Left lung (tissue), 14 donors: ENCODE data around the gene GRP. TPM values are rescaled to one million over a fixed set of nuclear protein-coding genes. Genes with fewer than 3 reads are reported as not detected.

ENCODE experiments used
- ATAC-seq: fragments of 200-7000 bp; cut with Tn5 transposase; one replicate; pipeline ENCODE4 v1.9.1; 2020; ENCODE audit warnings: moderate library complexity
- DNase-seq, 4 donors: peaks; one replicate each; pipeline ENCODE4 v3.0.0-alpha.2; 2013 to 2020
- H3K27ac ChIP-seq, 2 donors: fragments of 200-600 bp; sonication (generic) in 1 of 2; one replicate each; pipeline versions ENCODE4 v1.5.0 to v1.8.0; 2020 to 2021
- H3K27me3 ChIP-seq, 2 donors: fragments of 200-600 bp; sonication (generic) in 1 of 2; one replicate each; pipeline versions ENCODE4 v1.5.0 to v1.8.0; 2020 to 2021
- H3K36me3 ChIP-seq, 2 donors: fragments of 200-600 bp; sonication (generic) in 1 of 2; one replicate each; pipeline versions ENCODE4 v1.5.0 to v1.8.0; 2020 to 2021
- H3K4me1 ChIP-seq, 2 donors: fragments of 200-600 bp; one replicate each; pipeline ENCODE4 v1.8.0; 2021
- H3K4me3 ChIP-seq, 2 donors: fragments of 200-600 bp; sonication (generic) in 1 of 2; one replicate each; pipeline versions ENCODE4 v1.5.0 to v1.8.0; 2020 to 2021; ENCODE audit warnings: mild to moderate bottlenecking in 1 of 2
- H3K9me3 ChIP-seq, 2 donors: fragments of 200-600 bp; sonication (generic) in 1 of 2; one replicate each; pipeline versions ENCODE4 v1.5.0 to v1.8.0; 2020 to 2021
- intact Hi-C, 2 donors: fragments of 100-400 bp; cut with DNase I; formaldehyde crosslinking; loops; one replicate each; pipeline versions ENCODE4 v1.11.2 to v1.14.2; 2022
- long read RNA-seq, 12 donors: library from polyadenylated mRNA in 2 of 12; unstranded in 2 of 12; transcript quantifications; one replicate each; pipeline ENCODE4 v2.0.0 and lab custom pipeline, GENCODE V29; 2019 to 2026
- polyA plus RNA-seq, 6 donors: library from polyadenylated mRNA; unstranded; fragments of 120-200 nt; gene quantifications; one replicate each; pipeline ENCODE4 v1.2.1, GENCODE V29; 2013; ENCODE audit not compliant: insufficient read length in 6 of 6
- total RNA-seq, 2 donors: library from RNA; stranded (reverse); fragmentation: NEBNext Ultra II Directional; extraction: Animal tissue kit (Norgen Biotek cat#: 25700); gene quantifications; one replicate each; pipeline ENCODE4 v1.2.1, GENCODE V29; 2021
- TF ChIP-seq, protein P1 (sequence below), 2 donors: fragments of 200-600 bp; sonication (generic) in 1 of 2; IDR thresholded peaks; one replicate each; pipeline versions ENCODE4 v1.5.0 to v1.8.0; 2021; ENCODE audit warnings: antibody characterized with exemption in 2 of 2
- donor health status: DM: no; HTN: yes; CAD: no.
- donor health status: DM: no; HTN: no; CAD: no.

Gene GRP
- total RNA-seq (1 to 10 TPM in 1 of 2 donors, under 1 TPM in 1; 0.67 to 1.4 TPM), polyA plus RNA-seq (10 to 100 TPM; 51.3 to 75.8 (median 61.0) TPM)
- long read RNA-seq, donor 1, transcript GRP-204 (3 exons, 824 nt) = minor isoform, 14 of 87 reads
- long read RNA-seq, donor 1, transcript GRP-201 (3 exons, 848 nt) = major isoform, 18 of 87 reads
- long read RNA-seq, donor 1, partial matches to known transcripts = 53 of 87 reads
- long read RNA-seq, donor 1, other reads (novel, unspliced or antisense) = 0 of 87 reads
- long read RNA-seq, donor 2, transcript GRP-201 (3 exons, 848 nt) = major isoform, 23 of 90 reads
- long read RNA-seq, donor 2, transcript GRP-204 (3 exons, 824 nt) = minor isoform, 14 of 90 reads
- long read RNA-seq, donor 2, transcript GRP-203 (2 exons, 607 nt) = minor isoform, 6 of 90 reads
- long read RNA-seq, donor 2, partial matches to known transcripts = 45 of 90 reads
- long read RNA-seq, donor 2, other reads (novel, unspliced or antisense) = 0 of 90 reads
- long read RNA-seq, donor 3, transcript GRP-201 (3 exons, 848 nt) = major isoform, 11 of 66 reads
- long read RNA-seq, donor 3, transcript GRP-204 (3 exons, 824 nt) = minor isoform, 7 of 66 reads
- long read RNA-seq, donor 3, partial matches to known transcripts = 42 of 66 reads
- long read RNA-seq, donor 3, other reads (novel, unspliced or antisense) = 0 of 66 reads
- long read RNA-seq, donor 4, partial matches to known transcripts = 0 of 2 reads
- long read RNA-seq, donor 4, other reads (novel, unspliced or antisense) = 0 of 2 reads
- long read RNA-seq, donor 5, transcript GRP-201 (3 exons, 848 nt) = minor isoform, 14 of 92 reads
- long read RNA-seq, donor 5, transcript GRP-204 (3 exons, 824 nt) = major isoform, 17 of 92 reads
- long read RNA-seq, donor 5, partial matches to known transcripts = 57 of 92 reads
- long read RNA-seq, donor 5, other reads (novel, unspliced or antisense) = 0 of 92 reads
- long read RNA-seq, donor 6, transcript GRP-203 (2 exons, 607 nt) = minor isoform, 7 of 117 reads
- long read RNA-seq, donor 6, transcript GRP-201 (3 exons, 848 nt) = minor isoform, 11 of 117 reads
- long read RNA-seq, donor 6, transcript GRP-204 (3 exons, 824 nt) = major isoform, 20 of 117 reads
- long read RNA-seq, donor 6, partial matches to known transcripts = 75 of 117 reads
- long read RNA-seq, donor 6, other reads (novel, unspliced or antisense) = 0 of 117 reads
- long read RNA-seq, donor 7, partial matches to known transcripts = 0 of 7 reads
- long read RNA-seq, donor 7, other reads (novel, unspliced or antisense) = 0 of 7 reads
- long read RNA-seq, donor 8, transcript GRP-201 (3 exons, 848 nt) = major isoform, 6 of 38 reads
- long read RNA-seq, donor 8, transcript GRP-204 (3 exons, 824 nt) = major isoform, 6 of 38 reads
- long read RNA-seq, donor 8, partial matches to known transcripts = 23 of 38 reads
- long read RNA-seq, donor 8, other reads (novel, unspliced or antisense) = 0 of 38 reads
- long read RNA-seq, donor 9 = 0 reads
- long read RNA-seq, donor 10, partial matches to known transcripts = 0 of 2 reads
- long read RNA-seq, donor 10, other reads (novel, unspliced or antisense) = 1 of 2 reads
- long read RNA-seq, donor 11 = 0 reads
- long read RNA-seq, donor 12, transcript GRP-204 (3 exons, 824 nt) = minor isoform, 9 of 65 reads
- long read RNA-seq, donor 12, transcript GRP-201 (3 exons, 848 nt) = major isoform, 13 of 65 reads
- long read RNA-seq, donor 12, partial matches to known transcripts = 42 of 65 reads
- long read RNA-seq, donor 12, other reads (novel, unspliced or antisense) = 0 of 65 reads

DNA sequence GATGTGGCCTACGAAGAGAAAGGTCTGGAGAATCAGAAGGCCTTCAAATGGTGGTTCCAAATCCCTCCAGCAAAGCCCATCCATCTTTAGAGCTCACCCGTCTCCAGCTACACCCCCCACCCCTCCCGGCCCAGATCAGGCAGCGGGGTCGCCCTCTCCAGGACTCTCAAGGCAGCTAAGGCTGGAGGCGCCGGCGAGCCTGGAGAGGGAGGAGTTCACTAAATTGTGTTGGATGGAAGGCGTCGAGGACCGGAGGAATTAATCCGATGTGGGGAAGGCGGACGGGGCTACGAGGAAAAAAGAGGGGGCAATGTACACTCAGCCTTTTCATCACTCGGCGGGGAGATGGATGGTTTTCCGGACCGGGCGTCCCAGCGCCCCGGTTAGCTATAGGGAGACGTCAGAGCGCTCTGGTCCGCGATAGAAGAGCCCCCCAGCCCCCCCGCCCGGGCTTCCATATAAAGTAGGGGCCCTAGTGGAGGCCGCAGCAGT, at the start of gene GRP:
TSS of gene GRP (plus strand) at position 487 of the 492 bp plus-strand sequence. CDS start 108 bp downstream, outside the sequence.
- intact Hi-C loops = no loop called here

DNA sequence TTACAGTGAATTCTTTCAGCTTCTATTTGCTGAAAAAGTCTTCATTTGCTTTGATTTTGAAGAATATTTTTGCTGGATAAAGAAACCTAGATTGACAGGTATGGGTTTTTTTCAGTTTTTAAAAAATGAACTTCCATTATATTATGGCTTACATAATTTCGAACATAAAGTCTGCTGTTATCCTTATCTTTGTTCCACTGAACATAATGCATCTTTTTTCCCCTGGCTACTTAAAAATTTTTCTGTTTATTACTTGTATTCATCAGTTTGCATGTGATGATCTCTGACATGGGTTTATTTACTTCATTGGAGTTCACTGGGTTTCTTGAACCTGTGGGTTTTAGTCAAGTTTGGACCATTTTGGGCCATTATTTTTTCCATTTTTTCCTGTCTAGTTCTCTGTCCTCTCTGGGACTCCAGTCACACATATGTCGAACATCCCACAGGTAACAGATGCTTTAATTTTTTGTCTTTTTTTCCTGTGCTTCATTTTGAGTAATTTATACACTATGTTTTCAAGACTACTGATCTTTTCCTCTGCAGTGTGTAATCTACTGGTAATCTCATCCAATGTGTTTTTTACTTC, 47.2 kb upstream of the GRP start:
- no peaks in the 10 kb centered on the region for H3K27me3 ChIP-seq
- ATAC-seq (no peak), DNase-seq (no peak)
- no peak overlapping the region for H3K4me3 ChIP-seq
- no peaks in the 10 kb centered on the region for H3K36me3 ChIP-seq
- no peaks in the 10 kb centered on the region for H3K4me1 ChIP-seq
- TF ChIP-seq, protein P1, sequence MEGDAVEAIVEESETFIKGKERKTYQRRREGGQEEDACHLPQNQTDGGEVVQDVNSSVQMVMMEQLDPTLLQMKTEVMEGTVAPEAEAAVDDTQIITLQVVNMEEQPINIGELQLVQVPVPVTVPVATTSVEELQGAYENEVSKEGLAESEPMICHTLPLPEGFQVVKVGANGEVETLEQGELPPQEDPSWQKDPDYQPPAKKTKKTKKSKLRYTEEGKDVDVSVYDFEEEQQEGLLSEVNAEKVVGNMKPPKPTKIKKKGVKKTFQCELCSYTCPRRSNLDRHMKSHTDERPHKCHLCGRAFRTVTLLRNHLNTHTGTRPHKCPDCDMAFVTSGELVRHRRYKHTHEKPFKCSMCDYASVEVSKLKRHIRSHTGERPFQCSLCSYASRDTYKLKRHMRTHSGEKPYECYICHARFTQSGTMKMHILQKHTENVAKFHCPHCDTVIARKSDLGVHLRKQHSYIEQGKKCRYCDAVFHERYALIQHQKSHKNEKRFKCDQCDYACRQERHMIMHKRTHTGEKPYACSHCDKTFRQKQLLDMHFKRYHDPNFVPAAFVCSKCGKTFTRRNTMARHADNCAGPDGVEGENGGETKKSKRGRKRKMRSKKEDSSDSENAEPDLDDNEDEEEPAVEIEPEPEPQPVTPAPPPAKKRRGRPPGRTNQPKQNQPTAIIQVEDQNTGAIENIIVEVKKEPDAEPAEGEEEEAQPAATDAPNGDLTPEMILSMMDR (IDR thresholded peaks at IDR 0.05) = no peak
- peaks cover 0 to 35% of the 10 kb centered on the region in 2 donors for H3K9me3 ChIP-seq
- intact Hi-C loops = no loop called here
- no peak overlapping the region for H3K27ac ChIP-seq

More for the DNA sequence above, at the start of gene GRP:
- Histone ChIP-seq H3K4me1 (no peaks in the 10 kb centered on the region), H3K36me3 (no peaks in the 10 kb centered on the region), H3K27me3 (peaks cover 46 to 69% of the 10 kb centered on the region in 2 donors), H3K27ac (no peak within 1 kb of the TSS), H3K4me3 (no peak within 1 kb of the TSS), H3K9me3 (no peaks in the 10 kb centered on the region)
- DNase-seq (peak in 1 of 4 donors; percentile 72), ATAC-seq (no peak)
- TF ChIP-seq, protein P1 (IDR thresholded peaks at IDR 0.05) = no peak

DNA sequence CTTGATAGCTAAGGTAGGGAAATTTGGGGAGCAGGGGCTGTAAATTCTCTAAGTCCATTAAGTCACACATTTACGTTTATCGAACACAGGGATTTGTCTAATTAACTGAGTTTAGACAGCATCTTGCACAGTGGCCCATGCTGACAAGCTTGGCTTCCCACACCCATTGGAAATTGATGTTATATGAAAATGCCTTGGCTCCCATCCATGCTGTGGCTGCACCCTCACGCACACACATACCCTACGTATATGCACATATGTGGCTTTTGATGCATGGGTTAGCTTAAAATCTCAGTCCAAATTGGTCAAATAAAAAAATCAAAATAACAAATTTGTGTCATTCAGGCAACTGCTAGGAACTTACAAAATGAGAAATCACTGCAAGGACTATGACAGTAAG, 42.5 kb upstream of the GRP start:
- no peak for DNase-seq
- H3K4me3 ChIP-seq = no peak overlapping the region
- H3K27me3 ChIP-seq = no peaks in the 10 kb centered on the region
- H3K27ac ChIP-seq = no peak overlapping the region
- intact Hi-C loops = no loop called here
- ATAC-seq = no peak
- TF ChIP-seq, protein P1 (IDR thresholded peaks at IDR 0.05) = no peak
- no peaks in the 10 kb centered on the region for H3K36me3 ChIP-seq
- H3K4me1 ChIP-seq = no peaks in the 10 kb centered on the region
- H3K9me3 ChIP-seq = peaks cover 0 to 22% of the 10 kb centered on the region in 2 donors

DNA sequence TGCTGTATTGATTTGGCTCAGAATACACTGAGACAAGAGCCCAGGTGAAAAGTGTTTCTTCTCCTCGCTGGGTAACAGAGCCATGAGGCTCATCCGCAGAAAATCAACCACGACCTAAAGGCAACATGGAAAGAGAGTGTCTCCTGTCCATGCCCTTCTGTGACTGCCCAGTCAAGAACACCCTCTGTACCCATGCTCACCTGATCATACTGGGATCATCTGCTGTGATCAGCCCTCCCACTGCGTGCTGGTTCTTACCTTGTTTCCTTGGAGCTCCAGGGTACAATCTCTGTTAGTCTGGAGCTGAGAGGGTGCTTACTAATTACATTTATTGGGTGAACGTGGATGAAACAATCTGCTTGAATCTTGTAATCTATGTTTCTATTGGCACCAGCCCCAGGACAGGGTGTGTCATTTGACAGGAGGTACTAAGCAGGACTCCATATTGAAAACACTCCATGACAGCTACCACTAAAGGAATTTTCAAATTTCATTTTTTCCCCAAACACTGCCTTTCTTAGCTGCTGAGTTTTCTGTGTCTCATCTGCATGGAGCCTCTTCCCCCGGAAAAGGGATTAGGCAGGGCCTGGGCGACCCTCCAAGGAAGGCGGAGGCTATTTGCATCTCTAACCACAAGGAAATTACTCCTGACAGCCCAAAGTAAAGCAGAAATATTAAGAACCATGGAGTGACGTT, 39.7 kb upstream of the GRP start:
- DNase-seq (no peak), ATAC-seq (no peak)
- intact Hi-C loops = no loop called here
- Histone ChIP-seq H3K36me3 (no peaks in the 10 kb centered on the region), H3K9me3 (no peaks in the 10 kb centered on the region), H3K4me3 (no peak overlapping the region), H3K27me3 (no peaks in the 10 kb centered on the region), H3K27ac (no peak overlapping the region), H3K4me1 (no peaks in the 10 kb centered on the region)
- TF ChIP-seq, protein P1 (IDR thresholded peaks at IDR 0.05) = no peak
